ENCODE results near the gene BUB1B.

BUB1B gene

GRCh38 chr15:40229316-40229715 lies 68.4 kb downstream of the BUB1B start:
- no peak for TF ChIP-seq CTCF (conservative IDR thresholded peaks at IDR 0.05; ENCODE audit: low read depth, low read length)

GRCh38 chr15:40229956-40230355 lies 69.1 kb downstream of the BUB1B start:
- DNase-seq (ENCODE audit: low read depth), result no peak
- no peak for TF ChIP-seq CTCF (conservative IDR thresholded peaks at IDR 0.05; ENCODE audit: low read depth, low read length)

More at GRCh38 chr15:40229316-40229715, 68.4 kb downstream of the BUB1B start:
- H3K4me3 ChIP-seq (ENCODE audit: low read depth, low read length), result no peak overlapping the region
- DNase-seq (ENCODE audit: low read depth), result no peak

DNA sequence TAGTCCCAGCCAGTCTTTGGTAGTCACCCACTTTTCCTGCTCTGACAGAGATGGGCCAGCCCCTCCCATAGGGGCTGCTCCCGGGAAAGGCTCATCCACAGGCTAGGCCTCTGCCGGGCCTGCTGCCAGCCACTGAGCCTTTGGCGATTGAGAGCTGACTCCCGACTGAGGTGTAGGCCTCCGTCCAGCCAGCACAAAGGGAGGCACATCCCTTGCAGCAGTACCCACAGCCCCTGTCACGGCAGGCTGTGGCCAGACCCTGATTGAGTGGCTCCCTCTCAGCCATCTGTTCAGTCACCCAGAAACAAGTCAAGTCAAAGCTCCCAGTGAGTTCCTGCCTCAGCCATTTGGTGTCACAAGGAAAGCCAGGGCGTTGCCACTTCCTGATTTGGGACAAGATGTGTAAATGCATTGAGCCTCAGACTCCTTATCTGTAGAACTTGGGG lies 71.8 kb downstream of the BUB1B start:
- no peak overlapping the region for H3K4me3 ChIP-seq (ENCODE audit: low read depth, low read length)
- TF ChIP-seq CTCF (conservative IDR thresholded peaks at IDR 0.05; ENCODE audit: low read depth, low read length), result no peak
- DNase-seq (ENCODE audit: low read depth), result no peak

More at GRCh38 chr15:40229956-40230355, 69.1 kb downstream of the BUB1B start:
- no peak overlapping the region for H3K4me3 ChIP-seq (ENCODE audit: low read depth, low read length)

- no peak overlapping the region for H3K4me3 ChIP-seq (ENCODE audit: low read depth, low read length)
- TF ChIP-seq CTCF (conservative IDR thresholded peaks at IDR 0.05; ENCODE audit: low read depth, low read length), result no peak
- DNase-seq (ENCODE audit: low read depth), result no peak
These were observed 73.1 kb downstream of the BUB1B start for GRCh38 chr15:40233727-40234577.

DNA sequence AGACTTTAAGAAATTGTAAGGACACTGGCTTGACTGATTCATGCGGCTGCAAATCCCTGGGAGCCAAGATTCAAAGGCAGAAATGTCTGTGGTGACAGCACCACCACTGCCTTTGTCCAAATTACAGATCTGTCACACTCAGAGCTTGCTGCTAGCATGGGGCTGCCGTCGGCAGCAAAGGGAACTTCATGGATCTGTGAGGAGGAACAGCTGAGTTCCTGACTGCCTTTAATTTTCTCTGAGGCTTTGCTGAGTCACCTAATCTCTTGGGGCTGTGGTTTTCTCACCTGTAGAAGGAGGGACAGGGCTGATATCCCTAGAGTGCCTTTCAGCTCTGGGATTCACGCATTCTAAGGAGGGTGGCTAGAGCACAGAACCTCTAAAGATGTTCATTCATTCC lies 73.9 kb downstream of the BUB1B start:
- H3K4me3 ChIP-seq (ENCODE audit: low read depth, low read length), result no peak overlapping the region
- no peak for TF ChIP-seq CTCF (conservative IDR thresholded peaks at IDR 0.05; ENCODE audit: low read depth, low read length)
- no peak for DNase-seq (ENCODE audit: low read depth)

DNA sequence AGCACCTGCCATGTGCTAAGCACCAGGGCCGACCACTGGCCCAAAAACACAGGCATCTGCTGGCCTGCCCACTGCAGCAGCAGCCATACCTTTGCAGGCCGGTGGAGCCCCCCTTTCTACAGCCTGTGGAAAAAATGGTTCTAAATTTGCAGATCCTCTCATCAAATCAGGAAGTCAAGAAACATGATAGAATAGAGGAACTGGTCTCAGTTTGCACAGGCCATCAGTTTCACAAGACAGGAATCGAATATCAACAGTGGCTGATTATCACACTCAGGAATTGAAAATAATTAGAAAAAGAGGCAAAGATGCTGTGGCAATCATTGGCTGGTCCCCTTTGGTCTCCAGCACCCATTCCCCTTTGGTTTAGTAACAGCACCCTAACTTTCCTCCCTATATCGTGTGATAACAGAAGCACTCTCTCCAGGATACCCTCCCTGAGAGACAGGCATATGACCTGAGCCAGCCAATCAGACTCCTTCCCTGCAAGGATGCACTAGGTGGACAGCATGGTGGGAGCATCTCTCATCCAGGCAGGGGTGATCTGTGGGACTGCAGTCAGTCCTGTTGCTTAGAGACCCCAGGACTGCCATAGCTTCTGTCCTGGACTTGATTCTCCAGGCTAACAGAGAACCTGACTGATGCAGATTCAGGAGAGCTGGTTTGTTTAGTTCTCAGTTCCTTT lies 74.5 kb downstream of the BUB1B start:
- TF ChIP-seq CTCF (conservative IDR thresholded peaks at IDR 0.05; ENCODE audit: low read depth, low read length), result no peak
- H3K4me3 ChIP-seq (ENCODE audit: low read depth, low read length), result no peak overlapping the region
- no peak for DNase-seq (ENCODE audit: low read depth)
